ENCODE data around the gene CFAP91.
"Not testable (repeated sequence)": the region's sequence is repeated elsewhere in the genome, so short reads cannot be mapped to it uniquely, and the experiment has no call there.

Gene CFAP91

GRCh38 chr3:119677641-119677934 is 25.2 kb upstream of the CFAP91 start:
- DNase-seq (ENCODE audit: low spot score) = no peak

- not testable (repeated sequence) for DNase-seq (ENCODE audit: low spot score)
Measured at GRCh38 chr3:119678209-119678608, 24.6 kb upstream of the CFAP91 start.

GRCh38 chr3:119679874-119680273 is 22.9 kb upstream of the CFAP91 start:
- no peak for DNase-seq (ENCODE audit: low spot score)

GRCh38 chr3:119681279-119681678 is 21.5 kb upstream of the CFAP91 start:
- DNase-seq (ENCODE audit: low spot score) = peak; percentile 32

- DNase-seq (ENCODE audit: low spot score) = no peak
Measured at GRCh38 chr3:119683421-119683820, 19.4 kb upstream of the CFAP91 start.

GRCh38 chr3:119690043-119690656 is 12.7 kb upstream of the CFAP91 start:
- DNase-seq (ENCODE audit: low spot score) = peak; percentile 53

- peak; percentile 26 for DNase-seq (ENCODE audit: low spot score)
Measured at GRCh38 chr3:119695480-119695879, 7.3 kb upstream of the CFAP91 start.

- DNase-seq (ENCODE audit: low spot score) = no peak
Measured at GRCh38 chr3:119697394-119697793, 5.4 kb upstream of the CFAP91 start.

- no peak for DNase-seq (ENCODE audit: low spot score)
Measured at GRCh38 chr3:119700269-119700919, 2.4 kb upstream of the CFAP91 start.

GRCh38 chr3:119700920-119701734 is 1.7 kb upstream of the CFAP91 start:
- no peak for DNase-seq (ENCODE audit: low spot score)

GRCh38 chr3:119703820-119704531 is 1.2 kb downstream of the CFAP91 start:
- no peak for DNase-seq (ENCODE audit: low spot score)

- DNase-seq (ENCODE audit: low spot score) = no peak
Measured at GRCh38 chr3:119715105-119715504, 12.3 kb downstream of the CFAP91 start.

GRCh38 chr3:119716998-119717397 is 14.2 kb downstream of the CFAP91 start:
- DNase-seq (ENCODE audit: low spot score) = no peak

GRCh38 chr3:119717520-119717919 is 14.7 kb downstream of the CFAP91 start:
- no peak for DNase-seq (ENCODE audit: low spot score)

- DNase-seq (ENCODE audit: low spot score) = no peak
Measured at GRCh38 chr3:119723022-119723421, 20.2 kb downstream of the CFAP91 start.

GRCh38 chr3:119726909-119727308 is 24.1 kb downstream of the CFAP91 start:
- DNase-seq (ENCODE audit: low spot score) = no peak

- no peak for DNase-seq (ENCODE audit: low spot score)
Measured at GRCh38 chr3:119729996-119730395, 27.2 kb downstream of the CFAP91 start.

- no peak for DNase-seq (ENCODE audit: low spot score)
Measured at GRCh38 chr3:119731560-119732343, 28.9 kb downstream of the CFAP91 start.

- no peak for DNase-seq (ENCODE audit: low spot score)
Measured at GRCh38 chr3:119733812-119734211, 31.0 kb downstream of the CFAP91 start.

- DNase-seq (ENCODE audit: low spot score) = no peak
Measured at GRCh38 chr3:119738741-119739140, 35.9 kb downstream of the CFAP91 start.

GRCh38 chr3:119741657-119742590 is 39.1 kb downstream of the CFAP91 start:
- DNase-seq (ENCODE audit: low spot score) = no peak

All from D341Med (cell line).